Skeletal muscle tissue (tissue), 4 donors: ENCODE measurements around the gene CKMT2. TPM values are rescaled to one million over a fixed set of nuclear protein-coding genes. Genes with fewer than 3 reads are reported as not detected.

Source experiments
- H3K27ac ChIP-seq: one replicate; pipeline ENCODE4 v1.7.0; 2013; ENCODE audit warnings: mild to moderate bottlenecking, low read depth, low read length, inconsistent platforms
- H3K27me3 ChIP-seq, 3 donors: one replicate each; pipeline ENCODE4 v1.7.0; 2013; ENCODE audit warnings: low read length in 3 of 3; ENCODE audit not compliant: control insufficient read depth in 3 of 3, insufficient read depth in 3 of 3
- H3K36me3 ChIP-seq, 3 donors: one replicate each; pipeline ENCODE4 v1.7.0; 2013; ENCODE audit warnings: low read length in 3 of 3; ENCODE audit not compliant: control insufficient read depth in 3 of 3, insufficient read depth in 3 of 3
- H3K4me1 ChIP-seq, 3 donors: one replicate each; pipeline ENCODE4 v1.7.0; 2013; ENCODE audit warnings: low read length in 3 of 3, mild to moderate bottlenecking in 3 of 3; ENCODE audit not compliant: control insufficient read depth in 3 of 3, insufficient read depth in 3 of 3
- H3K4me3 ChIP-seq, 3 donors: one replicate each; pipeline ENCODE4 v1.7.0; 2013; ENCODE audit warnings: low read length in 3 of 3
- H3K9ac ChIP-seq, 3 donors: one replicate each; pipeline ENCODE4 v1.7.0; 2013; ENCODE audit warnings: low read length in 3 of 3, mild to moderate bottlenecking in 3 of 3, moderate library complexity in 2 of 3, low read depth in 1 of 3
- H3K9me3 ChIP-seq, 3 donors: one replicate each; pipeline ENCODE4 v1.7.0; 2013; ENCODE audit warnings: low read length in 3 of 3; ENCODE audit not compliant: control insufficient read depth in 3 of 3
- total RNA-seq: library from RNA; depleted of rRNA; stranded (reverse); fragments of >200 nt; gene quantifications from one replicate; pipeline ENCODE4 v1.2.3, GENCODE V29; 2014
- donor health status: Osteomylitis.

Gene CKMT2
- total RNA-seq, 1 donor from 2014 or later = 92.9 TPM

GRCh38 chr5:81213070-81213469, 20.1 kb upstream of the CKMT2 start:
- H3K4me3 ChIP-seq = no peak overlapping the region
- H3K9me3 ChIP-seq = no peaks in the 10 kb centered on the region
- H3K27ac ChIP-seq = no peak overlapping the region
- H3K4me1 ChIP-seq = no peaks in the 10 kb centered on the region
- H3K27me3 ChIP-seq = no peaks in the 10 kb centered on the region
- no peaks in the 10 kb centered on the region for H3K36me3 ChIP-seq
- H3K9ac ChIP-seq = no peak overlapping the region

GRCh38 chr5:81214848-81215247, 18.3 kb upstream of the CKMT2 start:
- Histone ChIP-seq H3K9me3 (no peaks in the 10 kb centered on the region), H3K4me3 (no peak overlapping the region), H3K4me1 (no peaks in the 10 kb centered on the region), H3K9ac (no peak overlapping the region), H3K27me3 (no peaks in the 10 kb centered on the region), H3K36me3 (no peaks in the 10 kb centered on the region), H3K27ac (no peak overlapping the region)

GRCh38 chr5:81216152-81216551, 17.0 kb upstream of the CKMT2 start:
- Histone ChIP-seq H3K9ac (no peak overlapping the region), H3K27me3 (no peaks in the 10 kb centered on the region), H3K27ac (no peak overlapping the region), H3K9me3 (no peaks in the 10 kb centered on the region), H3K4me3 (no peak overlapping the region), H3K36me3 (no peaks in the 10 kb centered on the region), H3K4me1 (no peaks in the 10 kb centered on the region)

GRCh38 chr5:81219389-81219788, 13.7 kb upstream of the CKMT2 start:
- Histone ChIP-seq H3K9ac (no peak overlapping the region), H3K27ac (no peak overlapping the region), H3K4me3 (no peak overlapping the region), H3K27me3 (no peaks in the 10 kb centered on the region), H3K36me3 (no peaks in the 10 kb centered on the region), H3K4me1 (no peaks in the 10 kb centered on the region), H3K9me3 (no peaks in the 10 kb centered on the region)

- H3K9ac ChIP-seq = no peak overlapping the region
- no peaks in the 10 kb centered on the region for H3K27me3 ChIP-seq
- H3K4me3 ChIP-seq = no peak overlapping the region
- no peak overlapping the region for H3K27ac ChIP-seq
- no peaks in the 10 kb centered on the region for H3K36me3 ChIP-seq
- no peaks in the 10 kb centered on the region for H3K9me3 ChIP-seq
- no peaks in the 10 kb centered on the region for H3K4me1 ChIP-seq
Observed at GRCh38 chr5:81222285-81222684, 10.8 kb upstream of the CKMT2 start.

- H3K9me3 ChIP-seq = no peaks in the 10 kb centered on the region
- H3K36me3 ChIP-seq = no peaks in the 10 kb centered on the region
- no peak overlapping the region for H3K9ac ChIP-seq
- H3K4me1 ChIP-seq = no peaks in the 10 kb centered on the region
- H3K27ac ChIP-seq = no peak overlapping the region
- no peaks in the 10 kb centered on the region for H3K27me3 ChIP-seq
- H3K4me3 ChIP-seq = no peak overlapping the region
Observed at GRCh38 chr5:81225463-81225862, 7.7 kb upstream of the CKMT2 start.

GRCh38 chr5:81226286-81226685, 6.8 kb upstream of the CKMT2 start:
- Histone ChIP-seq H3K27ac (no peak overlapping the region), H3K36me3 (no peaks in the 10 kb centered on the region), H3K4me3 (no peak overlapping the region), H3K4me1 (peaks cover 0 to under 1% (median 0%) of the 10 kb centered on the region in 3 donors), H3K27me3 (no peaks in the 10 kb centered on the region), H3K9me3 (no peaks in the 10 kb centered on the region), H3K9ac (no peak overlapping the region)

- H3K36me3 ChIP-seq = no peaks in the 10 kb centered on the region
- H3K4me1 ChIP-seq = peaks cover 5% of the 10 kb centered on the region in 3 donors
- no peak overlapping the region for H3K9ac ChIP-seq
- H3K27ac ChIP-seq = no peak overlapping the region
- H3K4me3 ChIP-seq = no peak overlapping the region
- no peaks in the 10 kb centered on the region for H3K9me3 ChIP-seq
- H3K27me3 ChIP-seq = no peaks in the 10 kb centered on the region
Observed at GRCh38 chr5:81226949-81227348, 6.2 kb upstream of the CKMT2 start.

GRCh38 chr5:81228084-81228483, 5.0 kb upstream of the CKMT2 start:
- H3K27ac ChIP-seq = no peak overlapping the region
- H3K4me1 ChIP-seq = peaks cover 14 to 16% (median 14%) of the 10 kb centered on the region in 3 donors
- H3K4me3 ChIP-seq = no peak overlapping the region

GRCh38 chr5:81230416-81230815, 2.7 kb upstream of the CKMT2 start:
- Histone ChIP-seq H3K4me1 (peaks cover 29 to 35% (median 30%) of the 10 kb centered on the region in 3 donors), H3K36me3 (peaks cover 0 to 3% (median 0%) of the 10 kb centered on the region in 3 donors), H3K27me3 (no peaks in the 10 kb centered on the region), H3K27ac (no peak overlapping the region), H3K9me3 (no peaks in the 10 kb centered on the region), H3K9ac (no peak overlapping the region), H3K4me3 (no peak overlapping the region)

More at GRCh38 chr5:81228084-81228483, 5.0 kb upstream of the CKMT2 start:
- Histone ChIP-seq H3K36me3 (no peaks in the 10 kb centered on the region), H3K9ac (no peak overlapping the region), H3K9me3 (no peaks in the 10 kb centered on the region), H3K27me3 (no peaks in the 10 kb centered on the region)
